H9 (cell line): ENCODE measurements around the gene CCM2L. TPM values are rescaled to one million over a fixed set of nuclear protein-coding genes. Genes with fewer than 3 reads are reported as not detected.

Source experiments
- DNase-seq: peaks from one replicate; pipeline ENCODE4 v3.0.0-alpha.2; 2017
- H2AFZ ChIP-seq: one replicate; pipeline ENCODE4 v1.6.1; 2013; ENCODE audit warnings: mild to moderate bottlenecking, low read length, control low read depth, moderate library complexity
- H2AK5ac ChIP-seq: 2 replicates; pipeline ENCODE4 v1.6.1; 2013; ENCODE audit warnings: low read length, control low read depth, mixed read lengths; ENCODE audit not compliant: insufficient read length
- H2BK120ac ChIP-seq: one replicate; pipeline ENCODE4 v1.6.1; 2013; ENCODE audit warnings: low read depth, mild to moderate bottlenecking, low read length, control low read depth, inconsistent platforms; ENCODE audit not compliant: poor library complexity, severe bottlenecking
- H2BK12ac ChIP-seq: 2 replicates; pipeline ENCODE4 v1.6.1; 2013; ENCODE audit warnings: low read length, control low read depth, mixed read lengths, low read depth; ENCODE audit not compliant: insufficient read length
- H2BK15ac ChIP-seq: 2 replicates; pipeline ENCODE4 v1.6.1; 2013; ENCODE audit warnings: low read depth, low read length, control low read depth
- H2BK20ac ChIP-seq: one replicate; pipeline ENCODE4 v1.6.1; 2013; ENCODE audit warnings: low read depth, mild to moderate bottlenecking, low read length, control low read depth, inconsistent platforms; ENCODE audit not compliant: poor library complexity, severe bottlenecking
- H2BK5ac ChIP-seq: 2 replicates; pipeline ENCODE4 v1.6.1; 2013; ENCODE audit warnings: low read length, control low read depth, mixed read lengths; ENCODE audit not compliant: insufficient read length
- H3K14ac ChIP-seq: 2 replicates; pipeline ENCODE4 v1.6.1; 2013; ENCODE audit warnings: low read length, control low read depth; ENCODE audit not compliant: insufficient read depth
- H3K18ac ChIP-seq: 2 replicates; pipeline ENCODE4 v1.6.1; 2013; ENCODE audit warnings: low read depth, mild to moderate bottlenecking, mixed read lengths, low read length, control low read depth; ENCODE audit not compliant: insufficient read length
- H3K23ac ChIP-seq: 2 replicates; pipeline ENCODE4 v1.6.1; 2013; ENCODE audit warnings: low read length, control low read depth, mixed read lengths, low read depth; ENCODE audit not compliant: insufficient read length
- H3K23me2 ChIP-seq: 2 replicates; pipeline ENCODE4 v1.6.1; 2013; ENCODE audit warnings: low read depth, mild to moderate bottlenecking, mixed read lengths, low read length, control low read depth; ENCODE audit not compliant: insufficient read length, poor library complexity, severe bottlenecking
- H3K27ac ChIP-seq: 2 replicates; pipeline ENCODE4 v1.5.1; 2013; ENCODE audit warnings: low read length, control low read depth, mixed read lengths, low read depth; ENCODE audit not compliant: insufficient read length
- H3K27me3 ChIP-seq: 2 replicates; pipeline ENCODE4 v1.6.1; 2013; ENCODE audit warnings: low read length, control low read depth, inconsistent platforms; ENCODE audit not compliant: insufficient read depth
- H3K4ac ChIP-seq: 2 replicates; pipeline ENCODE4 v1.6.1; 2013; ENCODE audit warnings: low read depth, mild to moderate bottlenecking, control low read depth, inconsistent platforms, low read length, moderate library complexity
- H3K4me1 ChIP-seq: 2 replicates; pipeline ENCODE4 v1.6.1; 2013; ENCODE audit warnings: low read length, control low read depth, inconsistent platforms; ENCODE audit not compliant: insufficient read depth
- H3K4me2 ChIP-seq: 2 replicates; pipeline ENCODE4 v1.6.1; 2013; ENCODE audit warnings: low read length, control low read depth, mixed read lengths; ENCODE audit not compliant: insufficient read length, insufficient read depth
- H3K56ac ChIP-seq: 2 replicates; pipeline ENCODE4 v1.6.1; 2013; ENCODE audit warnings: low read depth, mild to moderate bottlenecking, mixed read lengths, low read length, control low read depth; ENCODE audit not compliant: insufficient read length
- H3K79me1 ChIP-seq: 2 replicates; pipeline ENCODE4 v1.6.1; 2013; ENCODE audit warnings: low read depth, mild to moderate bottlenecking, moderate library complexity, low read length, control low read depth, inconsistent platforms; ENCODE audit not compliant: insufficient read depth, poor library complexity, severe bottlenecking
- H3K79me2 ChIP-seq: 2 replicates; pipeline ENCODE4 v1.6.1; 2013; ENCODE audit warnings: low read length, control low read depth, inconsistent platforms; ENCODE audit not compliant: insufficient read depth
- H3K9ac ChIP-seq: 2 replicates; pipeline ENCODE4 v1.6.1; 2013; ENCODE audit warnings: low read length, control low read depth, mixed read lengths; ENCODE audit not compliant: insufficient read length; ENCODE audit errors: extremely low read depth
- H3K9me3 ChIP-seq: one replicate; pipeline ENCODE4 v1.6.1; 2013; ENCODE audit warnings: low read depth, low read length, inconsistent platforms; ENCODE audit not compliant: control insufficient read depth
- H3T11ph ChIP-seq: one replicate; pipeline ENCODE4 v1.6.1; 2013; ENCODE audit warnings: mild to moderate bottlenecking, low read length, control low read depth, inconsistent platforms
- H4K20me1 ChIP-seq: one replicate; pipeline ENCODE4 v1.6.1; 2013; ENCODE audit not compliant: control insufficient read depth, insufficient read length, insufficient read depth
- H4K5ac ChIP-seq: 2 replicates; pipeline ENCODE4 v1.6.1; 2013; ENCODE audit warnings: low read depth, mild to moderate bottlenecking, mixed read lengths, low read length, control low read depth; ENCODE audit not compliant: insufficient read length
- H4K8ac ChIP-seq: replicated peaks from 2 replicates; pipeline ENCODE4 v1.6.1; 2013; ENCODE audit warnings: low read length, control low read depth, mixed read lengths, low read depth; ENCODE audit not compliant: insufficient read length
- H4K91ac ChIP-seq: 2 replicates; pipeline ENCODE4 v1.6.1; 2013; ENCODE audit warnings: low read depth, mild to moderate bottlenecking, moderate library complexity, mixed read lengths, low read length, control low read depth; ENCODE audit not compliant: insufficient read length
- H3K27ac Mint-ChIP-seq, 3 experiments: 2 replicates in 2 of 3; 3 replicates in 1 of 3; pipeline ENCODE4 v1.8.0; 2020 to 2021; ENCODE audit warnings: mixed read lengths in 3 of 3, mild to moderate bottlenecking in 1 of 3, moderate library complexity in 1 of 3
- H3K27me3 Mint-ChIP-seq: 2 replicates; pipeline ENCODE4 v1.8.0; 2021; ENCODE audit warnings: low read depth, mild to moderate bottlenecking, moderate library complexity, mixed read lengths
- H3K36me3 Mint-ChIP-seq, 3 experiments: 2 replicates in 2 of 3; 3 replicates in 1 of 3; pipeline ENCODE4 v1.8.0; 2020 to 2021; ENCODE audit warnings: low read depth in 3 of 3, mixed read lengths in 3 of 3; ENCODE audit not compliant: insufficient read depth in 1 of 3
- H3K4me1 Mint-ChIP-seq, 2 experiments: 2 replicates each; pipeline ENCODE4 v1.8.0; 2020; ENCODE audit warnings: mixed read lengths in 2 of 2
- H3K4me3 Mint-ChIP-seq, 2 experiments: 2 replicates in 1 of 2; 3 replicates in 1 of 2; pipeline ENCODE4 v1.8.0; 2020 to 2021; ENCODE audit warnings: mild to moderate bottlenecking in 2 of 2, mixed read lengths in 2 of 2, moderate library complexity in 1 of 2
- H3K9me3 Mint-ChIP-seq, 2 experiments: 2 replicates in 1 of 2; 3 replicates in 1 of 2; pipeline ENCODE4 v1.8.0; 2020; ENCODE audit warnings: mild to moderate bottlenecking in 2 of 2, mixed read lengths in 2 of 2, moderate library complexity in 1 of 2
- CTCF ChIP-seq: fragments of 200-600 bp; sonication (generic); conservative IDR thresholded peaks from 3 replicates; pipeline ENCODE4 v1.8.0; 2021; ENCODE audit warnings: antibody characterized with exemption, mild to moderate bottlenecking
- WGBS: extraction: QIAGEN DNeasy Blood & Tissue Kit; methylation state at CpG from one replicate; pipeline ENCODE4 v1.1.7; 2013; ENCODE audit warnings: missing lambda C conversion rate, low lambda C conversion rate, mixed read lengths; ENCODE audit not compliant: insufficient read length; ENCODE audit errors: extremely low coverage; 5-methylcytosine and 5-hydroxymethylcytosine counted together
- total RNA-seq: library from RNA; stranded (reverse); gene quantifications from 2 replicates; pipeline ENCODE4 v1.2.1, GENCODE V29; 2021

Gene CCM2L
- total RNA-seq, 1 experiment from 2014 or later = 4.6 TPM

- peaks cover 7% of the 10 kb centered on the region for H3K23me2 ChIP-seq
- H3K9me3 ChIP-seq = no peaks in the 10 kb centered on the region
Measured at GRCh38 chr20:32021091-32021490, 10.9 kb downstream of the CCM2L start.

More at GRCh38 chr20:32021091-32021490, 10.9 kb downstream of the CCM2L start:
- Histone ChIP-seq H4K5ac (no peak overlapping the region), H2BK15ac (no peak overlapping the region), H4K20me1 (no peaks in the 10 kb centered on the region), H2BK12ac (no peak overlapping the region), H3K56ac (no peak overlapping the region), H3K79me1 (no peaks in the 10 kb centered on the region), H2BK120ac (no peak overlapping the region), H3K4me2 (no peak overlapping the region), H3T11ph (no peak overlapping the region), H3K27ac (no peak overlapping the region), H3K14ac (no peak overlapping the region), H4K8ac (no peak overlapping the region), H3K79me2 (no peaks in the 10 kb centered on the region), H3K23ac (no peak overlapping the region), H2BK20ac (no peak overlapping the region), H4K91ac (no peak overlapping the region), H3K18ac (no peak overlapping the region), H2BK5ac (no peak overlapping the region), H3K4me1 (peaks cover 2% of the 10 kb centered on the region; the same call in 1 of the 2 replicates), H2AFZ (no peak overlapping the region), H2AK5ac (no peak overlapping the region), H3K27me3 (no peaks in the 10 kb centered on the region), H3K9ac (no peak overlapping the region), H3K4ac (no peak overlapping the region)
- TF ChIP-seq CTCF = no peak
- peaks cover 0 to 6% (median 5%) of the 10 kb centered on the region in 3 experiments; a peak in 4 of 7 replicates for H3K36me3 Mint-ChIP-seq
- no peak overlapping the region for H3K27ac Mint-ChIP-seq
- H3K9me3 Mint-ChIP-seq = no peaks in the 10 kb centered on the region
- peak overlapping the region in 1 of 2 experiments; percentile 53; a peak in 1 of 5 replicates for H3K4me3 Mint-ChIP-seq
- no peak for DNase-seq
- peaks cover 38% of the 10 kb centered on the region in 2 experiments for H3K4me1 Mint-ChIP-seq
- peaks cover 38% of the 10 kb centered on the region for H3K27me3 Mint-ChIP-seq
- no CpG with 5 or more reads among the region's 4 CpGs for WGBS
